H1 (cell line): Measurements from ENCODE around the gene YPEL5. TPM values are rescaled to one million over a fixed set of nuclear protein-coding genes. Genes with fewer than 3 reads are reported as not detected.

Experiments
- CTCF ChIA-PET: fragments of 300-600 bp; sonication (Branson Sonifier 250); formaldehyde crosslinking; loops from one replicate; lab custom pipeline; 2021; ENCODE audit not compliant: partially characterized antibody; lab: Charles Lee
- POLR2A ChIA-PET: fragments of 300-600 bp; sonication (Branson Sonifier 250); formaldehyde crosslinking; loops from one replicate; lab custom pipeline; 2021; ENCODE audit warnings: inconsistent platforms; ENCODE audit not compliant: partially characterized antibody; lab: Charles Lee
- DNase-seq, 2 experiments: peaks; one replicate each; pipeline versions ENCODE4 v3.0.0 to v3.0.0-alpha.2; 2010 to 2022; ENCODE audit warnings: low spot score in 2 of 2, low read depth in 1 of 2, mixed read lengths in 1 of 2
- FAIRE-seq: peaks from 2 replicates; lab custom pipeline; 2011; peaks lifted over from hg19 to GRCh38; lab: Jason Lieb, UNC
- H2AFZ ChIP-seq: 2 replicates; pipeline ENCODE4 v1.8.1; 2012; ENCODE audit warnings: low read length, inconsistent platforms
- H2AK5ac ChIP-seq: 2 replicates; pipeline ENCODE4 v1.6.1; 2013; ENCODE audit warnings: low read depth, low read length
- H2BK120ac ChIP-seq: replicated peaks from 2 replicates; pipeline ENCODE3; 2013; ENCODE audit warnings: low read depth, low read length, inconsistent platforms
- H2BK12ac ChIP-seq: 2 replicates; pipeline ENCODE4 v1.6.1; 2013; ENCODE audit warnings: low read depth, low read length
- H2BK15ac ChIP-seq: 2 replicates; pipeline ENCODE4 v1.6.1; 2013; ENCODE audit warnings: low read length
- H2BK20ac ChIP-seq: 2 replicates; pipeline ENCODE4 v1.6.1; 2013; ENCODE audit warnings: low read length
- H2BK5ac ChIP-seq: 2 replicates; pipeline ENCODE4 v1.6.1; 2013; ENCODE audit warnings: low read depth, low read length
- H3K14ac ChIP-seq: 2 replicates; pipeline ENCODE4 v1.6.1; 2013; ENCODE audit warnings: inconsistent platforms; ENCODE audit not compliant: insufficient read length
- H3K18ac ChIP-seq: 2 replicates; pipeline ENCODE4 v1.6.1; 2013; ENCODE audit warnings: low read length; ENCODE audit errors: extremely low read depth
- H3K23ac ChIP-seq: 2 replicates; pipeline ENCODE4 v1.6.1; 2013; ENCODE audit warnings: inconsistent platforms; ENCODE audit not compliant: insufficient read length
- H3K23me2 ChIP-seq: 2 replicates; pipeline ENCODE4 v1.6.1; 2013; ENCODE audit warnings: low read depth, low read length
- H3K27ac ChIP-seq: 2 replicates; pipeline ENCODE4 v1.6.1; 2011; ENCODE audit warnings: low read depth, low read length, inconsistent platforms
- H3K27me3 ChIP-seq, 4 experiments: replicated peaks in 1 of 4; 1 replicate in 1 of 4; 2 replicates in 3 of 4; pipeline versions ENCODE4 v1.6.1 to v1.8.1; 2011 to 2013; ENCODE audit warnings: low read length in 3 of 4, mild to moderate bottlenecking in 3 of 4, inconsistent platforms in 2 of 4, mixed read lengths in 2 of 4, moderate library complexity in 1 of 4; ENCODE audit not compliant: control insufficient read depth in 3 of 4, insufficient read depth in 3 of 4; ENCODE audit errors: extremely low read depth in 1 of 4
- H3K36me3 ChIP-seq, 4 experiments: 2 replicates each; pipeline versions ENCODE4 v1.6.1 to v1.8.1; 2011 to 2013; ENCODE audit warnings: mild to moderate bottlenecking in 4 of 4, low read length in 3 of 4, moderate library complexity in 2 of 4, control low read depth in 1 of 4, inconsistent platforms in 1 of 4; ENCODE audit not compliant: insufficient read depth in 4 of 4, control insufficient read depth in 2 of 4
- H3K4ac ChIP-seq: replicated peaks from 2 replicates; pipeline ENCODE3; 2013; ENCODE audit warnings: low read length, low read depth, mixed read lengths, inconsistent platforms; ENCODE audit not compliant: insufficient read length
- H3K4me1 ChIP-seq, 4 experiments: replicated peaks in 1 of 4; 1 replicate in 1 of 4; 2 replicates in 3 of 4; pipeline versions ENCODE4 v1.6.1 to v1.8.1; 2011 to 2013; ENCODE audit warnings: low read length in 3 of 4, inconsistent platforms in 2 of 4, mixed read lengths in 1 of 4; ENCODE audit not compliant: insufficient read depth in 4 of 4, control insufficient read depth in 3 of 4
- H3K4me2 ChIP-seq, 2 experiments: 2 replicates each; pipeline versions ENCODE4 v1.6.1 to v1.8.1; 2011 to 2013; ENCODE audit warnings: low read depth in 2 of 2, low read length in 2 of 2, control low read depth in 1 of 2, inconsistent platforms in 1 of 2, mild to moderate bottlenecking in 1 of 2; ENCODE audit not compliant: insufficient read depth in 1 of 2
- H3K4me3 ChIP-seq, 4 experiments: fragments of 200-600, 300-600 bp in 1 of 4; sonication (generic), shearing (Covaris generic), sonication (Bioruptor Twin) in 1 of 4; 2 replicates each; pipeline versions ENCODE4 v1.5.1 to v1.8.1; 2011 to 2016; ENCODE audit warnings: low read length in 4 of 4, low read depth in 3 of 4, control low read depth in 2 of 4, inconsistent platforms in 2 of 4, mild to moderate bottlenecking in 2 of 4, mixed read lengths in 1 of 4, moderate library complexity in 1 of 4; ENCODE audit not compliant: insufficient read depth in 2 of 4; ENCODE audit errors: extremely low read depth in 1 of 4
- H3K56ac ChIP-seq: replicated peaks from 2 replicates; pipeline ENCODE3; 2013; ENCODE audit warnings: low read depth, mild to moderate bottlenecking, mixed read lengths, low read length, inconsistent platforms; ENCODE audit not compliant: insufficient read length
- H3K79me1 ChIP-seq: 2 replicates; pipeline ENCODE4 v1.6.1; 2013; ENCODE audit warnings: low read depth, low read length, control low read depth
- H3K79me2 ChIP-seq, 2 experiments: 2 replicates each; pipeline versions ENCODE4 v1.6.1 to v1.8.1; 2012 to 2013; ENCODE audit warnings: low read length in 2 of 2, mild to moderate bottlenecking in 2 of 2, inconsistent platforms in 1 of 2; ENCODE audit not compliant: insufficient read depth in 2 of 2, control insufficient read depth in 1 of 2
- H3K9ac ChIP-seq, 4 experiments: replicated peaks in 1 of 4; 1 replicate in 1 of 4; 2 replicates in 3 of 4; pipeline versions ENCODE4 v1.6.1 to v1.8.1; 2011 to 2013; ENCODE audit warnings: low read depth in 3 of 4, low read length in 3 of 4, control low read depth in 2 of 4, mild to moderate bottlenecking in 2 of 4, moderate library complexity in 2 of 4, inconsistent platforms in 1 of 4; ENCODE audit errors: extremely low read depth in 1 of 4
- H3K9me3 ChIP-seq, 2 experiments: 2 replicates each; pipeline versions ENCODE4 v1.6.1 to v1.8.1; 2012 to 2013; ENCODE audit warnings: mild to moderate bottlenecking in 2 of 2, moderate library complexity in 2 of 2, control low read depth in 1 of 2, inconsistent platforms in 1 of 2, low read depth in 1 of 2, low read length in 1 of 2, mixed read lengths in 1 of 2; ENCODE audit not compliant: insufficient read depth in 2 of 2
- H4K20me1 ChIP-seq, 2 experiments: replicated peaks in 1 of 2; 2 replicates each; pipeline versions ENCODE3 to v1.8.1; 2011 to 2013; ENCODE audit warnings: inconsistent platforms in 2 of 2, low read length in 2 of 2, mild to moderate bottlenecking in 1 of 2; ENCODE audit not compliant: insufficient read depth in 2 of 2, control insufficient read depth in 1 of 2
- H4K5ac ChIP-seq: 2 replicates; pipeline ENCODE4 v1.6.1; 2013; ENCODE audit warnings: low read length, low read depth, mixed read lengths, inconsistent platforms; ENCODE audit not compliant: insufficient read length
- H4K8ac ChIP-seq: 2 replicates; pipeline ENCODE4 v1.8.0; 2013; ENCODE audit warnings: mild to moderate bottlenecking, moderate library complexity, low read length, inconsistent platforms; ENCODE audit not compliant: insufficient read depth; ENCODE audit errors: extremely low read depth
- H4K91ac ChIP-seq: replicated peaks from 2 replicates; pipeline ENCODE3; 2013; ENCODE audit warnings: low read length, mixed read lengths, inconsistent platforms; ENCODE audit not compliant: insufficient read length
- CBX5 ChIP-seq: fragments of 300-800, 300-1000 bp; sonication (generic); IDR thresholded peaks from 2 replicates; pipeline ENCODE4 v1.7.1; 2016; ENCODE audit warnings: antibody characterized with exemption, low read length, low read depth
- CREB1 ChIP-seq: IDR thresholded peaks from 2 replicates; pipeline ENCODE4 v1.6.1; 2012; ENCODE audit warnings: inconsistent platforms
- E2F6 ChIP-seq: IDR thresholded peaks from 2 replicates; pipeline ENCODE4 v1.6.1; 2012; ENCODE audit warnings: inconsistent platforms
- FOSL1 ChIP-seq: IDR thresholded peaks from 2 replicates; pipeline ENCODE4 v1.6.1; 2011; ENCODE audit warnings: mild to moderate bottlenecking, low read depth, low read length, moderate library complexity; ENCODE audit not compliant: insufficient read depth
- JUN ChIP-seq: IDR thresholded peaks from 2 replicates; pipeline ENCODE4 v1.6.1; 2011; ENCODE audit warnings: low read depth, mild to moderate bottlenecking, improper control_type of control experiment, low read length
- JUND ChIP-seq: IDR thresholded peaks from 2 replicates; pipeline ENCODE4 v1.6.1; 2011; ENCODE audit warnings: mild to moderate bottlenecking, improper control_type of control experiment, low read length
- MAX ChIP-seq: IDR thresholded peaks from 2 replicates; pipeline ENCODE4 v1.6.1; 2012; ENCODE audit warnings: inconsistent platforms
- RFX5 ChIP-seq: IDR thresholded peaks from 2 replicates; pipeline ENCODE4 v1.6.1; 2011; ENCODE audit warnings: low read depth, low read length, improper control_type of control experiment, borderline replicate concordance
- RXRA ChIP-seq: IDR thresholded peaks from 2 replicates; pipeline ENCODE4 v1.6.1; 2011; ENCODE audit warnings: low read depth, mild to moderate bottlenecking, low read length, moderate library complexity; ENCODE audit not compliant: insufficient read depth
- SIX5 ChIP-seq: IDR thresholded peaks from 2 replicates; pipeline ENCODE4 v1.6.1; 2011; ENCODE audit warnings: mild to moderate bottlenecking, low read depth, low read length
- SP2 ChIP-seq: IDR thresholded peaks from 2 replicates; pipeline ENCODE4 v1.6.1; 2012; ENCODE audit warnings: mild to moderate bottlenecking, low read length, inconsistent platforms
- TCF12 ChIP-seq: IDR thresholded peaks from 2 replicates; pipeline ENCODE4 v1.6.1; 2011; ENCODE audit warnings: low read depth, mild to moderate bottlenecking, low read length
- ZNF274 ChIP-seq: IDR thresholded peaks from 2 replicates; pipeline ENCODE4 v1.7.0; 2012; ENCODE audit warnings: low read length, borderline replicate concordance; ENCODE audit errors: extremely low read depth
- WGBS, 2 experiments: shearing (Covaris generic) in 1 of 2; methylation state at CpG; one replicate each; pipeline versions ENCODE4 v1.1.6 to v1.1.7; 2013 to 2015; ENCODE audit warnings: low lambda C conversion rate in 2 of 2, mixed read lengths in 2 of 2, inconsistent platforms in 1 of 2, low coverage in 1 of 2, missing lambda C conversion rate in 1 of 2; ENCODE audit not compliant: insufficient replicate concordance in 2 of 2, insufficient coverage in 1 of 2, insufficient read length in 1 of 2; ENCODE audit errors: extremely low coverage in 1 of 2, missing lambda C conversion rate in 1 of 2; 5-methylcytosine and 5-hydroxymethylcytosine counted together
- polyA plus RNA-seq, 7 experiments: library from polyadenylated mRNA; depleted of rRNA in 3 of 7; stranded (reverse) in 5 of 7; unstranded in 2 of 7; fragments of >200 nt in 5 of 7; fragments of 200-250 nt in 2 of 7; gene quantifications; 1 replicate in 5 of 7; 2 replicates in 1 of 7; 4 replicates in 1 of 7; pipeline versions ENCODE4 v1.2.1 to v1.2.3, GENCODE V29; 2011 to 2013; ENCODE audit warnings: missing spikeins in 2 of 7, mixed read lengths in 2 of 7
- total RNA-seq: library from RNA; stranded (reverse); fragmentation: NEBNext Ultra II Directional; extraction: Animal tissue kit (Norgen Biotek cat#: 25700); gene quantifications from 2 replicates; pipeline ENCODE4 v1.2.1, GENCODE V29; 2021

The YPEL5 gene
- total and polyA plus RNA-seq, 2 of the 8 experiments (the other 6 are each of a cell fraction or from before 2014, with no cell fraction given) = 18.5 to 28.0 TPM

- Histone ChIP-seq H2BK20ac (no peak overlapping the region), H4K5ac (no peak overlapping the region), H3K4ac (no peak overlapping the region), H3K36me3 (no peaks in the 10 kb centered on the region), H3K14ac (no peak overlapping the region), H3K23me2 (no peaks in the 10 kb centered on the region), H4K20me1 (no peaks in the 10 kb centered on the region), H2BK120ac (no peak overlapping the region), H3K27ac (no peak overlapping the region), H2AK5ac (no peak overlapping the region), H3K27me3 (no peaks in the 10 kb centered on the region), H3K4me2 (no peak overlapping the region), H3K23ac (no peak overlapping the region), H4K8ac (no peak overlapping the region), H3K4me3 (no peak overlapping the region), H2BK15ac (no peak overlapping the region), H3K79me2 (no peaks in the 10 kb centered on the region), H3K18ac (no peak overlapping the region), H3K79me1 (no peaks in the 10 kb centered on the region), H2BK12ac (no peak overlapping the region), H3K56ac (no peak overlapping the region), H4K91ac (no peak overlapping the region), H3K4me1 (no peaks in the 10 kb centered on the region), H2BK5ac (no peak overlapping the region), H2AFZ (no peak overlapping the region), H3K9ac (no peak overlapping the region), H3K9me3 (no peaks in the 10 kb centered on the region)
- POLR2A ChIA-PET = no interaction called here
- DNase-seq (no peak), FAIRE-seq (no peak)
- WGBS, 2 experiments = 86% methylated on average over 6 of the region's 6 CpGs; no CpG with 5 or more reads in 1 of the 2 experiments
- TF ChIP-seq FOSL1 = no peak
- TF ChIP-seq TCF12 = no peak
- no peak for TF ChIP-seq JUND
- TF ChIP-seq MAX = no peak
- TF ChIP-seq SP2 = no peak
- TF ChIP-seq ZNF274 = no peak
- TF ChIP-seq CBX5 = no peak
- TF ChIP-seq CREB1 = no peak
- no peak for TF ChIP-seq RXRA
- TF ChIP-seq JUN = no peak
- no peak for TF ChIP-seq E2F6
- TF ChIP-seq RFX5 = no peak
- TF ChIP-seq SIX5 = no peak
- CTCF ChIA-PET = interaction anchor here (0.7 to 1.8 kb wide), 4 partner anchors 8 to 336 kb away, joined by 3 to 8 read pairs (median 3); no protein-coding TSS in a partner anchor
Observed at GRCh38 chr2:30109856-30110255, 37.0 kb upstream of the YPEL5 start.
